H1 (cell line): ENCODE measurements around the gene MAP3K3. TPM values are rescaled to one million over a fixed set of nuclear protein-coding genes. Genes with fewer than 3 reads are reported as not detected.

Source experiments
- CTCF ChIA-PET: fragments of 300-600 bp; sonication (Branson Sonifier 250); formaldehyde crosslinking; loops from one replicate; lab custom pipeline; 2021; ENCODE audit not compliant: partially characterized antibody; lab: Charles Lee
- POLR2A ChIA-PET: fragments of 300-600 bp; sonication (Branson Sonifier 250); formaldehyde crosslinking; loops from one replicate; lab custom pipeline; 2021; ENCODE audit warnings: inconsistent platforms; ENCODE audit not compliant: partially characterized antibody; lab: Charles Lee
- DNase-seq, 2 experiments: peaks; one replicate each; pipeline versions ENCODE4 v3.0.0 to v3.0.0-alpha.2; 2010 to 2022; ENCODE audit warnings: low spot score in 2 of 2, low read depth in 1 of 2, mixed read lengths in 1 of 2
- FAIRE-seq: peaks from 2 replicates; lab custom pipeline; 2011; peaks lifted over from hg19 to GRCh38; lab: Jason Lieb, UNC
- H2AFZ ChIP-seq: 2 replicates; pipeline ENCODE4 v1.8.1; 2012; ENCODE audit warnings: low read length, inconsistent platforms
- H2AK5ac ChIP-seq: 2 replicates; pipeline ENCODE4 v1.6.1; 2013; ENCODE audit warnings: low read depth, low read length
- H2BK120ac ChIP-seq: replicated peaks from 2 replicates; pipeline ENCODE3; 2013; ENCODE audit warnings: low read depth, low read length, inconsistent platforms
- H2BK12ac ChIP-seq: 2 replicates; pipeline ENCODE4 v1.6.1; 2013; ENCODE audit warnings: low read depth, low read length
- H2BK15ac ChIP-seq: 2 replicates; pipeline ENCODE4 v1.6.1; 2013; ENCODE audit warnings: low read length
- H2BK20ac ChIP-seq: 2 replicates; pipeline ENCODE4 v1.6.1; 2013; ENCODE audit warnings: low read length
- H2BK5ac ChIP-seq: 2 replicates; pipeline ENCODE4 v1.6.1; 2013; ENCODE audit warnings: low read depth, low read length
- H3K14ac ChIP-seq: 2 replicates; pipeline ENCODE4 v1.6.1; 2013; ENCODE audit warnings: inconsistent platforms; ENCODE audit not compliant: insufficient read length
- H3K18ac ChIP-seq: 2 replicates; pipeline ENCODE4 v1.6.1; 2013; ENCODE audit warnings: low read length; ENCODE audit errors: extremely low read depth
- H3K23ac ChIP-seq: 2 replicates; pipeline ENCODE4 v1.6.1; 2013; ENCODE audit warnings: inconsistent platforms; ENCODE audit not compliant: insufficient read length
- H3K23me2 ChIP-seq: 2 replicates; pipeline ENCODE4 v1.6.1; 2013; ENCODE audit warnings: low read depth, low read length
- H3K27ac ChIP-seq: 2 replicates; pipeline ENCODE4 v1.6.1; 2011; ENCODE audit warnings: low read depth, low read length, inconsistent platforms
- H3K27me3 ChIP-seq, 4 experiments: replicated peaks in 1 of 4; 1 replicate in 1 of 4; 2 replicates in 3 of 4; pipeline versions ENCODE4 v1.6.1 to v1.8.1; 2011 to 2013; ENCODE audit warnings: low read length in 3 of 4, mild to moderate bottlenecking in 3 of 4, inconsistent platforms in 2 of 4, mixed read lengths in 2 of 4, moderate library complexity in 1 of 4; ENCODE audit not compliant: control insufficient read depth in 3 of 4, insufficient read depth in 3 of 4; ENCODE audit errors: extremely low read depth in 1 of 4
- H3K36me3 ChIP-seq, 4 experiments: 2 replicates each; pipeline versions ENCODE4 v1.6.1 to v1.8.1; 2011 to 2013; ENCODE audit warnings: mild to moderate bottlenecking in 4 of 4, low read length in 3 of 4, moderate library complexity in 2 of 4, control low read depth in 1 of 4, inconsistent platforms in 1 of 4; ENCODE audit not compliant: insufficient read depth in 4 of 4, control insufficient read depth in 2 of 4
- H3K4ac ChIP-seq: replicated peaks from 2 replicates; pipeline ENCODE3; 2013; ENCODE audit warnings: low read length, low read depth, mixed read lengths, inconsistent platforms; ENCODE audit not compliant: insufficient read length
- H3K4me1 ChIP-seq, 4 experiments: replicated peaks in 1 of 4; 1 replicate in 1 of 4; 2 replicates in 3 of 4; pipeline versions ENCODE4 v1.6.1 to v1.8.1; 2011 to 2013; ENCODE audit warnings: low read length in 3 of 4, inconsistent platforms in 2 of 4, mixed read lengths in 1 of 4; ENCODE audit not compliant: insufficient read depth in 4 of 4, control insufficient read depth in 3 of 4
- H3K4me2 ChIP-seq, 2 experiments: 2 replicates each; pipeline versions ENCODE4 v1.6.1 to v1.8.1; 2011 to 2013; ENCODE audit warnings: low read depth in 2 of 2, low read length in 2 of 2, control low read depth in 1 of 2, inconsistent platforms in 1 of 2, mild to moderate bottlenecking in 1 of 2; ENCODE audit not compliant: insufficient read depth in 1 of 2
- H3K4me3 ChIP-seq, 4 experiments: fragments of 200-600, 300-600 bp in 1 of 4; sonication (generic), shearing (Covaris generic), sonication (Bioruptor Twin) in 1 of 4; 2 replicates each; pipeline versions ENCODE4 v1.5.1 to v1.8.1; 2011 to 2016; ENCODE audit warnings: low read length in 4 of 4, low read depth in 3 of 4, control low read depth in 2 of 4, inconsistent platforms in 2 of 4, mild to moderate bottlenecking in 2 of 4, mixed read lengths in 1 of 4, moderate library complexity in 1 of 4; ENCODE audit not compliant: insufficient read depth in 2 of 4; ENCODE audit errors: extremely low read depth in 1 of 4
- H3K56ac ChIP-seq: replicated peaks from 2 replicates; pipeline ENCODE3; 2013; ENCODE audit warnings: low read depth, mild to moderate bottlenecking, mixed read lengths, low read length, inconsistent platforms; ENCODE audit not compliant: insufficient read length
- H3K79me1 ChIP-seq: 2 replicates; pipeline ENCODE4 v1.6.1; 2013; ENCODE audit warnings: low read depth, low read length, control low read depth
- H3K79me2 ChIP-seq, 2 experiments: 2 replicates each; pipeline versions ENCODE4 v1.6.1 to v1.8.1; 2012 to 2013; ENCODE audit warnings: low read length in 2 of 2, mild to moderate bottlenecking in 2 of 2, inconsistent platforms in 1 of 2; ENCODE audit not compliant: insufficient read depth in 2 of 2, control insufficient read depth in 1 of 2
- H3K9ac ChIP-seq, 4 experiments: replicated peaks in 1 of 4; 1 replicate in 1 of 4; 2 replicates in 3 of 4; pipeline versions ENCODE4 v1.6.1 to v1.8.1; 2011 to 2013; ENCODE audit warnings: low read depth in 3 of 4, low read length in 3 of 4, control low read depth in 2 of 4, mild to moderate bottlenecking in 2 of 4, moderate library complexity in 2 of 4, inconsistent platforms in 1 of 4; ENCODE audit errors: extremely low read depth in 1 of 4
- H3K9me3 ChIP-seq, 2 experiments: 2 replicates each; pipeline versions ENCODE4 v1.6.1 to v1.8.1; 2012 to 2013; ENCODE audit warnings: mild to moderate bottlenecking in 2 of 2, moderate library complexity in 2 of 2, control low read depth in 1 of 2, inconsistent platforms in 1 of 2, low read depth in 1 of 2, low read length in 1 of 2, mixed read lengths in 1 of 2; ENCODE audit not compliant: insufficient read depth in 2 of 2
- H4K20me1 ChIP-seq, 2 experiments: replicated peaks in 1 of 2; 2 replicates each; pipeline versions ENCODE3 to v1.8.1; 2011 to 2013; ENCODE audit warnings: inconsistent platforms in 2 of 2, low read length in 2 of 2, mild to moderate bottlenecking in 1 of 2; ENCODE audit not compliant: insufficient read depth in 2 of 2, control insufficient read depth in 1 of 2
- H4K5ac ChIP-seq: 2 replicates; pipeline ENCODE4 v1.6.1; 2013; ENCODE audit warnings: low read length, low read depth, mixed read lengths, inconsistent platforms; ENCODE audit not compliant: insufficient read length
- H4K8ac ChIP-seq: 2 replicates; pipeline ENCODE4 v1.8.0; 2013; ENCODE audit warnings: mild to moderate bottlenecking, moderate library complexity, low read length, inconsistent platforms; ENCODE audit not compliant: insufficient read depth; ENCODE audit errors: extremely low read depth
- H4K91ac ChIP-seq: replicated peaks from 2 replicates; pipeline ENCODE3; 2013; ENCODE audit warnings: low read length, mixed read lengths, inconsistent platforms; ENCODE audit not compliant: insufficient read length
- BACH1 ChIP-seq: IDR thresholded peaks from 2 replicates; pipeline ENCODE4 v1.6.1; 2012; ENCODE audit warnings: low read length, improper control_type of control experiment
- SIN3A ChIP-seq, 2 experiments: IDR thresholded peaks in 1 of 2; conservative IDR thresholded peaks in 1 of 2; 2 replicates each; pipeline ENCODE4 v1.6.1; 2011 to 2012; ENCODE audit warnings: low read length in 2 of 2, improper control_type of control experiment in 1 of 2, low read depth in 1 of 2, mild to moderate bottlenecking in 1 of 2
- SIRT6 ChIP-seq: IDR thresholded peaks from one replicate; pipeline ENCODE4 v1.7.1; 2012; ENCODE audit warnings: low read length, inconsistent platforms
- WGBS, 2 experiments: shearing (Covaris generic) in 1 of 2; methylation state at CpG; one replicate each; pipeline versions ENCODE4 v1.1.6 to v1.1.7; 2013 to 2015; ENCODE audit warnings: low lambda C conversion rate in 2 of 2, mixed read lengths in 2 of 2, inconsistent platforms in 1 of 2, low coverage in 1 of 2, missing lambda C conversion rate in 1 of 2; ENCODE audit not compliant: insufficient replicate concordance in 2 of 2, insufficient coverage in 1 of 2, insufficient read length in 1 of 2; ENCODE audit errors: extremely low coverage in 1 of 2, missing lambda C conversion rate in 1 of 2; 5-methylcytosine and 5-hydroxymethylcytosine counted together
- polyA plus RNA-seq, 7 experiments: library from polyadenylated mRNA; depleted of rRNA in 3 of 7; stranded (reverse) in 5 of 7; unstranded in 2 of 7; fragments of >200 nt in 5 of 7; fragments of 200-250 nt in 2 of 7; gene quantifications; 1 replicate in 5 of 7; 2 replicates in 1 of 7; 4 replicates in 1 of 7; pipeline versions ENCODE4 v1.2.1 to v1.2.3, GENCODE V29; 2011 to 2013; ENCODE audit warnings: missing spikeins in 2 of 7, mixed read lengths in 2 of 7
- total RNA-seq: library from RNA; stranded (reverse); fragmentation: NEBNext Ultra II Directional; extraction: Animal tissue kit (Norgen Biotek cat#: 25700); gene quantifications from 2 replicates; pipeline ENCODE4 v1.2.1, GENCODE V29; 2021
- TF ChIP-seq, protein P1 (sequence below): IDR thresholded peaks from 2 replicates; pipeline ENCODE4 v1.6.1; 2011; ENCODE audit warnings: low read length, improper control_type of control experiment

The MAP3K3 gene
- total and polyA plus RNA-seq, 2 of the 8 experiments (the other 6 are each of a cell fraction or from before 2014, with no cell fraction given), result 10.3 to 21.0 TPM

DNA sequence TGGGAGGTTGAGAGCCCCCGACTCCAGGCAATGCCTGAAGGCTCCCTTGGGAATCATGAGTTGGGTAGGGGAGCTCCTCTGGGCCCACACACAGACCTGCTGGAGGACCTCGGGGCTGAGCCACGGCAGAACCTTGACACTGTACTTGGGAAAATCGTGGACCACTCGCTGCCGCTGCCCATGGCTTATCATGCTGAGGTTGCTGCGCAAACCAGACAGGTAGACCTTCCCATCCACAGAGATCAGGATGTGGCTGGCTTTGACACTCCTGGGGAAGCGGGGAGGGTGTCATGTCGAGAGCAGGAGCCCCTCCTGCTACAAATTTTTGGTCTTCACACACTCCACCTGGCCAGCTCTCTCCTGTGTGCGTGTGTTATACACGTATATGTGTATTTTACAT, 84.9 kb downstream of the MAP3K3 start:
- Histone ChIP-seq H2BK5ac (no peak overlapping the region), H3K9ac (no peak overlapping the region), H3K4ac (no peak overlapping the region), H3K4me1 (peaks cover 0 to 3% (median under 1%) of the 10 kb centered on the region in 4 experiments; a peak in 3 of 7 replicates), H4K5ac (no peak overlapping the region), H2AFZ (no peak overlapping the region), H3K4me3 (no peak overlapping the region), H3K23ac (no peak overlapping the region), H3K9me3 (no peaks in the 10 kb centered on the region), H2BK20ac (no peak overlapping the region), H3K56ac (no peak overlapping the region), H4K8ac (no peak overlapping the region; the same call in 1 of the 2 replicates), H2AK5ac (no peak overlapping the region), H2BK15ac (no peak overlapping the region), H3K79me2 (no peaks in the 10 kb centered on the region; a peak in 1 of 4 replicates), H3K4me2 (no peak overlapping the region), H3K36me3 (peaks cover 4 to 20% (median 10%) of the 10 kb centered on the region in 4 experiments; a peak in 6 of 8 replicates), H4K20me1 (peaks cover 4 to 9% of the 10 kb centered on the region in 2 experiments), H3K23me2 (no peaks in the 10 kb centered on the region), H3K27ac (no peak overlapping the region), H3K27me3 (no peaks in the 10 kb centered on the region), H4K91ac (no peak overlapping the region), H2BK120ac (no peak overlapping the region), H2BK12ac (no peak overlapping the region), H3K18ac (no peak overlapping the region), H3K14ac (no peak overlapping the region), H3K79me1 (0 out of 2 replicates have a peak, but pooled peaks cover 3% of the 10 kb centered on the region)
- FAIRE-seq, result no peak
- CTCF ChIA-PET, result interaction anchor here (0.6 to 7.0 kb wide), 3 partner anchors 11 to 185 kb away, joined by 4 to 65 read pairs (median 4); no protein-coding TSS in a partner anchor
- DNase-seq, result no peak
- POLR2A ChIA-PET, result interaction anchor here (0.8 to 1.6 kb wide), 2 partner anchors 9 to 107 kb away, joined by 3 read pairs; no protein-coding TSS in a partner anchor
- WGBS, 2 experiments, result 92% methylated on average over 11 of the region's 11 CpGs; no CpG with 5 or more reads in 1 of the 2 experiments
- no peak for TF ChIP-seq BACH1
- no peak for TF ChIP-seq SIN3A (conservative IDR thresholded peaks at IDR 0.05 in 1 of 2, IDR thresholded peaks at IDR 0.05 in 1 of 2; ENCODE audit: low read depth in 1 of 2, low read length in 2 of 2)
- no peak for TF ChIP-seq SIRT6
- TF ChIP-seq, protein P1, sequence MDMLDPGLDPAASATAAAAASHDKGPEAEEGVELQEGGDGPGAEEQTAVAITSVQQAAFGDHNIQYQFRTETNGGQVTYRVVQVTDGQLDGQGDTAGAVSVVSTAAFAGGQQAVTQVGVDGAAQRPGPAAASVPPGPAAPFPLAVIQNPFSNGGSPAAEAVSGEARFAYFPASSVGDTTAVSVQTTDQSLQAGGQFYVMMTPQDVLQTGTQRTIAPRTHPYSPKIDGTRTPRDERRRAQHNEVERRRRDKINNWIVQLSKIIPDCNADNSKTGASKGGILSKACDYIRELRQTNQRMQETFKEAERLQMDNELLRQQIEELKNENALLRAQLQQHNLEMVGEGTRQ, result no peak
